COLO829 (cell line): ENCODE data around the gene OR2V1.
"Not testable (repeated sequence)": the region's sequence is repeated elsewhere in the genome, so short reads cannot be mapped to it uniquely, and the experiment has no call there.

Experiments used
- DNase-seq: peaks from one replicate; pipeline ENCODE4 v3.0.0; 2012; ENCODE audit warnings: low spot score

Gene OR2V1

GRCh38 chr5:181127907-181128626 lies 2.9 kb downstream of the OR2V1 start:
- no peak for DNase-seq

GRCh38 chr5:181127456-181127855 lies 3.5 kb downstream of the OR2V1 start:
- no peak for DNase-seq

DNA sequence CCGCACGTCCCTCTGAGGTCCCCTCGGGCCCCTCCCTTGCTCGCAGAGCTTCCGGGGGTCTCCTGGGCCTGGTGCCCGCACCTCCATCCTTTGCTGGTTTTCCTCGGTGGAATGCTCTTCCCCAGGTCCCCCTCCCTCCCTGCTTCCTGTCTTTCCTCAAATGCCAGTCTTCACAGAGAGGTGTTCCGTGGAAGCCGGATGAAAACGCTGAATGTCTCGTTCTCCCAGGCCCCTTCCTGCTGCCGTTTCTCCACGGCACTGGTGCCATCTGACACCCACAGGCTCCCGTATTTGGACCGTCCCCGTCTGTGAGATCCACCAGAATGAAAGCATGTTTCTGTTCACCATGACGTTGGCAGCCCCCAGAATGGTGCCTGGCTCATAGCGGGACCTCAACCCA lies 4.1 kb downstream of the OR2V1 start:
- no peak for DNase-seq

GRCh38 chr5:181124526-181124925 lies 6.4 kb downstream of the OR2V1 start:
- DNase-seq, result no peak

DNA sequence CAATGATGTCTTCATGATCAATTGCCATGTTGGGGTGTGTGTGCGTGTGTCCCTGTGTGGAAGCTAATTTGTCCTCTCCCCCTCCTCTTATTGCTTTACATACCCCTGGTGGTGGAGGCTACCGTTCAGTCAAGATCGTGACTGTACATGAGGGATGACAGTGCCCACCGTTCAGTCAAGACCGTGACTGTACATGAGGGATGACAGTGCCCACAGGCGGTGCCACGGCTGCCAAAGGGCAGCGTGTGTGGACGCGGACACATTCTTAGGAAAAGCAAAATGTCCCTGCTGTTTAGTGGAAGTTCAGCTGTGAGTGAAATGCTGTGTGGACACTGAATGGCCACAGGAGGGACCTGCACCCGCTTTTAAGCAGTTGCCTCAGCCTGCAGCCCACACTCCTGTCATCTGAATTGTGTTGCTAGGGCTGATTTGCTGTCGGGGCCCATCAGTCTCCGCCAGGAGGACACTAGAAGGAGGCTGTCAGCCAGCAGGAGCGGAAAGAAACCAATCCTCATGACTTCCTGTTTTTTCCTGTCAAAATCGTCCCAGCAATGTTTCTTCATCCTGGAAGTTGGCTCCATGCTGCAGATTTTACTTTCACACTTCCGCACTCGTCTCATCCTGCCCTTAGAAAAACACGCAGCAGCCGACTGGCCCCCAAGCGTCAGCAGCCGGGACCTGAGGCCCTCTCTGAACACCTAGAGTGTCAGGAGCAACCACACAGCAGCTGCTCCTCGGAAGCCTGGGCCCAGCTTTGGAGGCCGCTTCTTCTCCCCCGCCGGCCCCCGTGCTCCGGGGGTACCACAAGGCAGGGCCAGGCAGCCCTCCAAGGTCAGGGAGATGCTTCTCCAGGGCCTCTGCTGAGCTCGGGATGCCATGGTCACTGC lies 9.1 kb downstream of the OR2V1 start:
- no peak for DNase-seq

DNA sequence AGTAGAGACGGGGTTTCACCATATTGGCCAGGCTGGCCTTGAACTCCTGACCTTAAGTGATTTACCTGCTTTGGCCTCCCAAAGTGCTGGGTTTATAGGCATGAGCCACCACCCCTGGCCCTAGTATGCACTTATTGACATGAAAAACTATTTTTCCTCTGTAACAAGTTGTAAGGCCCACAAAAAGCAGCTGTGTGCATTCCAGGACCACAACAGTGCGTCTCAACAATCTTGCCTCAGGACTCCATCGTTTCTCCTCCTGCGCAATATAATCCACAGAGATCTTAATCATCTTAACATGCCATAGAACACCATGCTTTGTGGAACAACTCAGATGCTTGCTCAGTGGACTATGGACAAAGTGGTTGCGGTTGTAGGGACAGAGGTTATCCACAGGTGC lies 10.2 kb downstream of the OR2V1 start:
- no peak for DNase-seq

DNA sequence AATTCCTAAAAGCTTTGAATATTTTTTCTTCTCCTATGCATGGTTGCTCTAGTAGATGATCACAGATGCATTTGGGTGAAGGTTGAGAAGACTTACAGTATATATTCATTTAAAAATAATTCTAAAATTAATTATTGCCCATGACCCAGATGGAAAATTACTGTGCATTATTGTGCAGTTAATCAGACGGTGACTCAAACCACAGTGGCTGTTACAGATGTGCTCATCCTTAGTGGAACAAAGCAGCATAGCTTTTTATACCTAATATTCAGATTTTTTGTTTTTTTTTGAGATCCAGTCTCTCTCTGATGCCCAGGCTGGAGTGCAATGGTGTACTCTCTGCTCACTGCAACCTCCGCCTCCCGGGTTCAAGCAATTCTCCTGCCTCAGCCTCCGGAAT lies 10.7 kb downstream of the OR2V1 start:
- DNase-seq, result no peak

DNA sequence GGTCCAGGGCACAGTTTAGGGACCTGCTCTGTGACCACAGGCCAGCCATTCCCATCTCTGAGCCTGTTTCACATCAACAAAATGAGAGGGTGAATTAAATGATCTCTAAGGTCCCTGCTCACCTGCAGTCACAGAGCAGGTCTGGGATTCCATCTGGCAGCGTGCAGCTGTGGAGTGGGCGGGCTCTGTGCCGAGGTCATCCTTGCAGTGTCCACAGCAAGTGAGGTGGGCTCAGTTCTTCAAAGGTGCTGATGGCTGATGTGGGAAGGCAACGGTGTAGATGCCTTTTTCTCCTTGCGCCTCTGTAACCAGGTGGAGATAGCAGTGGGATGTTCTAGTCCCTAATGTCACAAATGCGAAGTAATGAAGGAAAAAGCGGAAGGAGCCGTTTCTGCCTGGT lies 11.9 kb downstream of the OR2V1 start:
- no peak for DNase-seq

DNA sequence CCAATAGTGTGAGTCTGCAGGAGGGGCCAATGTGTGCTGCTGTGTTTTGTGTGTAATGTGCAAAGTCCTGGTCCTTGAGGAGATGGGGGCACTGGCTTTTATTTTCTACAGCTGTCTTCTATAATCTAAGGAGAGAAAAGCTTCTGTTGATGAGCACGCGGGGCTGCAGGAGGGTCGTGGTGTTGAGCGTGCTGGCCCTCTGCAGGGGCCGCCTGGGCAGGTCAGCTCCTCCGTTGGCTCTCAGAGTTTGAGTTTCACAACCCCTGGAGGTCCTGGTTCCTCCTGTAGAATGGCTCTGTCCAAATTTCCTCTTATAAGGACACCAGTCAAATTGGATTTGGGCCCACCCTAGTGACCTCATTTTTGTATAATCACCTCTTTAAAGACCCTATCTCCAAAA lies 12.6 kb downstream of the OR2V1 start:
- DNase-seq, result no peak

- no peak for DNase-seq
These were observed 15.9 kb downstream of the OR2V1 start for GRCh38 chr5:181114844-181115778.

DNA sequence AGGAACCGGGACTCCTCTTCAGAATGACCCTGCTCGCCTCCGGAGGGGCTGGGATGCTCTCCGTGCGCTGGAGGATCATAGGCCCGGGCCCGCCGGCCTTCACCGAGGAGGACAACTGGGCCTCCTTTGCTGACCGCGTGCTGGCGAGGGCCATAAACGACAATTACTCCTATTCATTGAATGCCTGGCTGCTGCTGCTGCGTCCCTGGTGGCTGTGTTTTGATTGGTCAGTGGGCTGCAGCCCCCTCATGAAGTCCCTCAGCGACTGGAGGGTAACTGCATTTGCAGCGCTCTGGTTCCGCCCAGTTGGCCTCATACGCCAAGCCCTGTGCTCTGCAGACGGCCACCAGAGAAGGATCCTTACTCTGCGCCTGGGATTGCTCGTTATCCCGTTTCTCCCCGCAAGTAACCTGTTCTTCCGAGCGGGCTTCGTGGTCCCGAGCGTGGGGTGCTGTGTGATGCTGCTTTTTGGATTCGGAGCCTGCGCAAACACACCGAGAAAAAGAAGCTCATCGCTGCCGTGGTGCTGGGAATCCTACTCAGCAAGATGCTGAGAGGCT lies 16.6 kb downstream of the OR2V1 start:
- no peak for DNase-seq

DNA sequence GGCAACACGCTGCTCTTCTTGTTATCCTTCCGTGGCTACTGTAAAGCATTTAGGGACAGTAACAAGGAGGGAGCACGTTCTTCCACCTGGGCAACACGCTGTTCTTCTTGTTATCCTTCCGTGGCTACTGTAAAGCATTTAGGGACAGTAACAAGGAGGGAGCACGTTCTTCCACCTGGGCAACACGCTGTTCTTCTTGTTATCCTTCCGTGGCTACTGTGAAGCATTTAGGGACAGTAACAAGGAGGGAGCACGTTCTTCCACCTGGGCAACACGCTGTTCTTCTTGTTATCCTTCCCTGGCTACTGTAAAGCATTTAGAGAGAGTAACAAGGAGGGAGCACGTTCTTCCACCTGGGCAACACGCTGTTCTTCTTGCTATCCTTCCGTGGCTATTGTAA lies 17.4 kb downstream of the OR2V1 start:
- not testable (repeated sequence) for DNase-seq

GRCh38 chr5:181112476-181112875 lies 18.5 kb downstream of the OR2V1 start:
- DNase-seq, result no peak

- DNase-seq, result no peak
These were observed 20.0 kb downstream of the OR2V1 start for GRCh38 chr5:181111010-181111409.

DNA sequence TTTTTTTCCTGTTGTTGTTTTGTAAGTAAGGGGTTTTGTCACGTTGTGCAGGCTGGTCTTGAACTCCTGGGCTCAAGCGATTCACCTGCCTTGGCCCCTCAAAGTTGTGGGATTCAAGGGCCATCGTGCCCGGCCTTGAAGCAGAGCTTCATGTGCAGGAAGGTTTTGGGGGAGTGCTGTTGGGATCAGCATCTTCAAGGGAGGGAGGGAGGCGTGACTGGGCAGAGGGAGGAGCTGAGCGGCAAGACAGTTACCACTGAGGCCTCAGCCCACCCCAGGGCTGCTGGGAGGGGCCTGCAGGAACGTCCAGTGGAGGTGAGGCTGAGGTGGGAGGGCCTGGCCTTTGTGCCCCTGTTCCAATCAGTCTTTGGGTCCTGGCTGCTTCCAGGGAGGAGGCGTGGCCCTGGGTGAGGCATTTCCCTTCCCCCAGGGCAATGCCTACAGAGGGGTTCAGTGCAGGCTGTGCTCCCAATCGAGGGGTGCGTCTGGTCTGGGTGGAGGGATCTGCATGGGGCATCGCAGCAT lies 21.4 kb downstream of the OR2V1 start:
- no peak for DNase-seq

DNA sequence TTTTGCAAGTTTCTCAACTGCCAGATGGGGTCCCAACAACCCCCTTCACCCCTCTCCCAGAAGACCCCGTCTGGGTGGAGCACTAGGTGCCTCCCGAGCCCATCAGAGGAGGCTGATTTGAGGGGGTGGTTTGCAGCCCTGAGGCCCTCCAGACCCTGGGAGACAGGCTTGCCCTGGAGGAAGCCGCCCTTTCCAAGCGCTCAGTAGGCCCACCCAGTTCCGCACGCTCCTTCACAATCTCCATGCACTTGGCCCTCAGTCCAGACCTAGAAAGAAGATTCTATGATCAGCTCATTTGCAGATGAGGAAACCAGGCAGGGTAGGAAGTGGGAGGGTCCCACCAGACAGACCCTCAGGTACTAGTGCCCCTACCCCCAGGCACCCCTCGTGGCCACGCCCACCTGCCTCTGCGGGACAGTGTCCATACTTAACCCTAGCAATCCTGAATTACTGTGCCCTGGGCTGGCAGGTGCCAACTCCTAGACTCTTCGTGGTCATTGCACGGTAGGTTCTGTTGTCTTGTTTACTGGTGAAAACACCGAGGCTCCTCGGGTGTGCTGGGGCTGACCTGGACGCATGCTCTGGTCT lies 22.3 kb downstream of the OR2V1 start:
- DNase-seq, result no peak

- no peak for DNase-seq
These were observed 23.3 kb downstream of the OR2V1 start for GRCh38 chr5:181107699-181108098.

GRCh38 chr5:181105391-181106025 lies 25.5 kb downstream of the OR2V1 start:
- DNase-seq, result no peak

DNA sequence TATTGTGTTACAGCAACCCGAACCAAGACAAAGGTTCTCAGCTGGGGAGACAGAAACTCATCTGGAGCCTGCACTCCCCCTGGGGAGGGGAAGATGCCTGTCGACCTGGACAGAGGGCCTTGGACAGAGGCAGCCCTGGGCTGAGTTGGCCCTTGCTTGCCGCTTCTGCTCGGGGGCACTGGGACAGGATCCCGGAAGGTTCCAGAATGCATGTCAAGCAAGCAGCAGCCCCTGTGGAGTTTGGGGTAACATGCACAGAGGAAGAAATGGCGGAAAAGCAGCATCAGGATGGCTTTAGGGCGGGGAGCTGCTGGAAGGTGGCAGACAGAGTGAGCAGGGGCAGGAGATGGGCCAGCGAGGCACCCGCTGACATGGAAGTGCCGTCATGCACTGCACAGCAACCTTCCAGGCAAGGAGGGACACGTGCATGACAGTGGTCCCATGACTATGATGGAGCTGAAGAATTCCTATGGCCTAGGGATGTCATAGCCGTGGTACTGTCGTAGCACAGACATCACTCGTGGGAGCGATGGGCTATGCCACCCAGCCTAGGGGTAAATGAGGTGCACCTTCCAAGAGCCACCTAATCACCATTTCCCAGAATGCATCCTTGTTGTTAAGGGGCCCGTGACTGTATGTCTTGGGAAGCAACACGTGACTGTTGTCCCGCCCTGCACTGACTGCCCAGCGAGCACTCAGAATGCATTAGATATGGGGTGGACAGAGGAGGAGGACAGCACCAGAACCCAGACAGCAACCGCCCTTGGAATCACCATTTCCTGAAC lies 26.2 kb downstream of the OR2V1 start:
- not testable (repeated sequence) for DNase-seq

GRCh38 chr5:181104259-181104568 lies 26.8 kb downstream of the OR2V1 start:
- not testable (repeated sequence) for DNase-seq
